GM12875 (cell line): ENCODE measurements around the gene S1PR3.

Source experiments
- H3K4me3 ChIP-seq: one replicate; pipeline ENCODE4 v1.5.1; 2011; ENCODE audit warnings: low read depth, low read length, control low read depth
- TF ChIP-seq, protein P1 (sequence below): IDR thresholded peaks from 2 replicates; pipeline ENCODE4 v1.5.1; 2011; ENCODE audit warnings: low read depth, mild to moderate bottlenecking, control low read depth, inconsistent platforms, low read length, moderate library complexity, borderline replicate concordance; ENCODE audit not compliant: insufficient read depth

Gene S1PR3

DNA sequence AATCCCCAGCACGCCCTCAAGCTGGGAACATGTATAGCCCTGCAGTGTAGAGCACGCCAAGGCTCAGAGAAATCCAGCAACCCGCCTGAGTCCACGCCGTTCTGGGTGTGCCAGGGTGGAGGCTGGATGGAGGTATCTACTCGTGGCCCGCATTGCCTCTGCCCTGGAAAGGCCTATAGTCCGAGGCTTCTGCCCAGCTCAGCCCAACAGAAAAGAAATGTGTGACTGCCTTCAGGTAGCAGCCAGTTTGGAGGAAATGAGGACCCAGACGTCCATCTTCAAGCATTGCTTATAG, 18.2 kb downstream of the S1PR3 start:
- TF ChIP-seq, protein P1, sequence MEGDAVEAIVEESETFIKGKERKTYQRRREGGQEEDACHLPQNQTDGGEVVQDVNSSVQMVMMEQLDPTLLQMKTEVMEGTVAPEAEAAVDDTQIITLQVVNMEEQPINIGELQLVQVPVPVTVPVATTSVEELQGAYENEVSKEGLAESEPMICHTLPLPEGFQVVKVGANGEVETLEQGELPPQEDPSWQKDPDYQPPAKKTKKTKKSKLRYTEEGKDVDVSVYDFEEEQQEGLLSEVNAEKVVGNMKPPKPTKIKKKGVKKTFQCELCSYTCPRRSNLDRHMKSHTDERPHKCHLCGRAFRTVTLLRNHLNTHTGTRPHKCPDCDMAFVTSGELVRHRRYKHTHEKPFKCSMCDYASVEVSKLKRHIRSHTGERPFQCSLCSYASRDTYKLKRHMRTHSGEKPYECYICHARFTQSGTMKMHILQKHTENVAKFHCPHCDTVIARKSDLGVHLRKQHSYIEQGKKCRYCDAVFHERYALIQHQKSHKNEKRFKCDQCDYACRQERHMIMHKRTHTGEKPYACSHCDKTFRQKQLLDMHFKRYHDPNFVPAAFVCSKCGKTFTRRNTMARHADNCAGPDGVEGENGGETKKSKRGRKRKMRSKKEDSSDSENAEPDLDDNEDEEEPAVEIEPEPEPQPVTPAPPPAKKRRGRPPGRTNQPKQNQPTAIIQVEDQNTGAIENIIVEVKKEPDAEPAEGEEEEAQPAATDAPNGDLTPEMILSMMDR: no peak
- H3K4me3 ChIP-seq: no peak overlapping the region

DNA sequence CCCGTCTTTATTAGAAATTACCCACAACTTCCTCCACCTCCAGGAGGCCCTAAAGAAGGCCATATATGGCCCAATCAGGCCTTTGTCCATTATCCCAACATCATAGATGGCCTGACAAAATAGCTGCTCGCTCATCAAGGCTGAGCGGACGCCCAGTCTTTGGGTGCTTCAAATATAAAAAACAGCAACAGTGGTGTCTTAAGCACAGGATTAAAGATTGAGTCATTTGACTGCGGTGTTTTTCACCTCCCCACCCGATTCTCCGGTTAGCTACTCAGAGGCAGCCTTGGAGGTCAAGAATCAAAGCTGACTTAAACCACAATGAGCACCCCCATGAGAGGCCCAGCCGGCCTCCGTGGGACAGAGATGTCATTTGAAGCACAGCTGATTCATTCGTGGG, 18.8 kb downstream of the S1PR3 start:
- no peak overlapping the region for H3K4me3 ChIP-seq
- TF ChIP-seq, protein P1: no peak

DNA sequence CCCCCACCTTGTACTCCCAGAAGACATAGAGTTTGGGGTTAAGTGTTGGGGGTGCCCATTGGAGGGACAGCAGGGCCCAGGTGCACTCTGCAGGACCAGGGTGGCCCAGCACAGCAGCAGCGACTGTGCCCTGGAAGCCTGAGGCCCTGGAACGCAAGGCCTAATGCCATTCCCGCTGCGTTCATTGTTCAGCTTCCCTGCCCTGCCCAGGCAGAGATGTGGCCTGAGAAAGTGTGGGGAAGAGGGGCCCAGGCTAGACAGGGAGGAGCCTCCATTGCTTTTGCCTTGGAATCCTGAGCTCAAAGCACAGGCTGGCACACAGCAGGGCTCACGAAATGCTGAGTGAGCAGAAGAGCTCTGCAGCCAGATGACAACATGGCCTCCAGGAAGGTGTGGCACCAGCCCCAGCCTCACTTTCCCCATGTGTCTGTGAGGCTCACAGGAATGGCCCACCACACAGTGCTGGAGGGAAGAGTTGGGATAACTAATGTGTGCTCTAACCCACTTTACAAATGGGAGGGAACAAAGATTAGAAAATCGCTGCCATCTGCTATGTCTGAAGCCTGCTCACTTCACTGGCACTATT, 19.4 kb downstream of the S1PR3 start:
- no peak overlapping the region for H3K4me3 ChIP-seq
- TF ChIP-seq, protein P1: no peak

DNA sequence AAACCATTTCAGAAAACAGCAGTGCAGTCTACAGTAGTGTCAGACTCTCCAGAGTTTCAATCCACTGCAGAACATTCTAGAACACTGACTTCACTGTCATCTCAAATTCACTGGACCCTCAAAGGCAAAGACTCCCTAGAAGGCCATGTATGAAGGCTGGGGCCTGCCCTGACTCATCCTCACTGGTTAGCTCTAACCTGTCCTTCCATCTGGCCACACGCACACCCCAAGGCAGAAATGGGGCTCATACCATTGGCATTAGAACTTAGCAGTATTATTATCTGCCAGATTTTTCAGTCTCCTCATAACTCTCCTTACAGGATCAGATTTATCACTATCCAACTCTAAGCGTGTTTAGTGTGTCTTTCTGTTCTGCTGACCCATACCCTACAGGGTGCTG, 20.4 kb downstream of the S1PR3 start:
- no peak overlapping the region for H3K4me3 ChIP-seq
- TF ChIP-seq, protein P1: no peak

DNA sequence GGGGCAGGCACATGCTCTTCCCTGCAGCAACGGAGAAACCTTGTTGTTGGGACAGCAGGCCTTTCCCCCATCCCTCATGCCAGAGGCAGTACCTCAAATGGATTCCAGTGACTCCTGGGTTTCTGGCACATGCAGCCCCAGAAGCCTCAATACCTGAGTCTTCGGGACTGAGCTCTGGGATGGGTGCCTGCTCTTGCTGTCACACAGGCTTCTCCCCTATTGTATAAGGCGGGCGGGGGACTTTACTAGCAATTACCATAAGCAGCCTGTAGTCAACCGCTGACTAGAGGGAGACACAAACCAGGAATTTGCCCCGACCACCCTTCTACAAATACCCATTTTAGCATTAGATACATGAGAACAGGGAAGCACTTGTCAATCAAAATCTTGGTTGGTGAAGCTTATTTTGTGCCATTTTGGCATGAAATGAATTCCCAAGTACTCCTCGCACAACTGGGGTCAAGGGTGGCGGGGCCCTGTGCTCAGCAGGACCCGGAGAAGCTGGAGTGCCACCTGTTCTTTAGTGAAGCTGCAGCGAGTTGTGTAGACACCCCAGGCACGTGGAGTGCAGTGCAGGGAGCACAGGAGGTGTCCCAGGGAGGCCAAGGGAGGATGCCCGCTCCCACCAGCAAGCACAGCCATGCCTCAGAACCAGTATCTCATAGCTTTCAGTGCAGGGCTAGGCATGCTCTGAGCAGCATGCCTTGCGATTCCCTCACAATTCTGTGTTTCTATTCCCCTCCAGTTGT, 21.2 kb downstream of the S1PR3 start:
- no peak overlapping the region for H3K4me3 ChIP-seq
- TF ChIP-seq, protein P1: no peak

DNA sequence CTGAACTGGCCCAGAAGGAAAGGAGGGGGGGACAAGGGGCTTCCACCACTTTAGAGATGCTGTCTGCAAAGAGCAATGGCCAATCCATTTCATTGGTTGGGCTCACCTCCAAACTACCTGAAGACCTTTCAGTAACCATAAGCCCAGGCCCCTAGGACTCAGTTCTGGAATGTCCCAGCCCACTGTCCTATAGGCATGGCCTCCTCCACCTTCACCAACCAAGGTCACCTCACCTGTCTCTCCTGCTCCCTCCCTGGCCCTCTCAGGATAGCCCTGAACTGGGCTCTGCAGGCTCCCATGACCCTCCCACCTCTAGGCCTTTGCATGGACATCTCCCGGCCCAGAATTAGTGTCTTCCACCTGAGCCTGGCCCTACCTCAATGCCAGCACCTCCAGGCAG, 22.4 kb downstream of the S1PR3 start:
- no peak overlapping the region for H3K4me3 ChIP-seq
- TF ChIP-seq, protein P1: no peak

DNA sequence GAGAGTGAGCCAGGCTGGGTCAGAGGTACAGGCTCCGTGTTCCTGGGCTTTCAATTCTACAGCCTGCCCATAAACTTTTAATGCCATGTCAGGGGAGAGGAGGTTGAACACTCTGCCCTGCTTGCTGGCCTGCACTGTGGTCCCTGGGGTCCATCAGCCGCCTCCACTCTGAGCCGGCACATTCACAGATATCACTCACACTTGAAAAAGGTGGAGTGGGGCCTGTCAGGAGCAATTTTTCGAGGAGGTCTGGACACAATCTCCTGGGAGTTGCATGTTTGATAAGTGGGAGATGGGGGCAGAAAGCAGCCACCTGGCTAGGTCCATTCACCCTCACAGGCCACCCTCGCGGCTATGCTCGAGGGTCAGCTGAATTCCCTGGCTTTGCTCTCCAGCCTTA, 22.9 kb downstream of the S1PR3 start:
- TF ChIP-seq, protein P1: no peak

More for the DNA sequence above, 22.9 kb downstream of the S1PR3 start:
- no peak overlapping the region for H3K4me3 ChIP-seq
